K562 (cell line): Measurements from ENCODE around the gene HOXB1. TPM values are rescaled to one million over a fixed set of nuclear protein-coding genes. Genes with fewer than 3 reads are reported as not detected.

Experiments used
- CEBPZ ChIP-seq: fragments of 150-350 bp; IDR thresholded peaks from 2 replicates; pipeline ENCODE4 v1.6.1; 2014; ENCODE audit warnings: low read depth, mild to moderate bottlenecking, low read length, borderline replicate concordance
- ELK1 ChIP-seq: sonication (generic); formaldehyde crosslinking; IDR thresholded peaks from 2 replicates; pipeline ENCODE4 v1.8.1; 2022; ENCODE audit warnings: missing genetic modification reagents
- ETS2 ChIP-seq: IDR thresholded peaks from 2 replicates; pipeline ENCODE4 v1.6.1; 2016; ENCODE audit warnings: borderline replicate concordance, missing genetic modification characterization, mild to moderate bottlenecking, moderate library complexity, missing compliant biosample characterization; ENCODE audit not compliant: poor library complexity, severe bottlenecking
- FOXM1 ChIP-seq, 2 experiments: fragments of 450-650 bp in 1 of 2; sonication (generic) in 1 of 2; formaldehyde crosslinking in 1 of 2; IDR thresholded peaks; 2 replicates each; pipeline versions ENCODE4 v1.6.1 to v1.9.0; 2017 to 2022; ENCODE audit warnings: low read depth in 2 of 2, mild to moderate bottlenecking in 2 of 2, missing genetic modification reagents in 1 of 2, moderate library complexity in 1 of 2
- HLTF ChIP-seq: fragments of 450-650 bp; IDR thresholded peaks from 2 replicates; pipeline ENCODE4 v1.6.1; 2016
- MCM3 ChIP-seq: fragments of 450-650 bp; IDR thresholded peaks from 2 replicates; pipeline ENCODE4 v1.6.1; 2016
- MCM7 ChIP-seq, 2 experiments: fragments of 450-650 bp; IDR thresholded peaks; 2 replicates each; pipeline ENCODE4 v1.6.1; 2016 to 2018
- MNT ChIP-seq, 2 experiments: fragments of 450-650 bp; conservative IDR thresholded peaks; 2 replicates each; pipeline ENCODE4 v1.6.1; 2017; ENCODE audit warnings: mild to moderate bottlenecking in 2 of 2, moderate library complexity in 2 of 2
- NR3C1 ChIP-seq: sonication (generic); formaldehyde crosslinking; IDR thresholded peaks from 2 replicates; pipeline ENCODE4 v1.8.1; 2022; ENCODE audit warnings: missing genetic modification reagents
- RAD51 ChIP-seq: fragments of 450-650 bp; IDR thresholded peaks from 2 replicates; pipeline ENCODE4 v1.7.1; 2016; ENCODE audit warnings: low read depth, mild to moderate bottlenecking, borderline replicate concordance
- RBFOX2 ChIP-seq: fragments of 200-400 bp; formaldehyde crosslinking; IDR thresholded peaks from 2 replicates; pipeline ENCODE4 v1.6.1; 2017; ENCODE audit warnings: low read depth, mild to moderate bottlenecking, low read length, moderate library complexity
- TFE3 ChIP-seq: fragments of 450-650 bp; formaldehyde crosslinking; IDR thresholded peaks from 2 replicates; pipeline ENCODE4 v1.4.0; 2020; ENCODE audit warnings: mild to moderate bottlenecking, mixed read lengths
- ZFPM2 ChIP-seq: fragments of 250-450 bp; sonication (Bioruptor Pico); IDR thresholded peaks from 2 replicates; pipeline ENCODE4 v1.5.1; 2022; ENCODE audit warnings: mild to moderate bottlenecking
- ZNF436 ChIP-seq: fragments of 250-450, 450-650 bp; sonication (Bioruptor Pico); formaldehyde crosslinking; IDR thresholded peaks from 2 replicates; pipeline ENCODE4 v1.7.0; 2020; ENCODE audit warnings: mild to moderate bottlenecking
- polyA plus RNA-seq, 8 experiments: library from polyadenylated mRNA; depleted of rRNA in 4 of 8; stranded (reverse) in 5 of 8; unstranded in 3 of 8; fragments of >200 nt; fragmentation: Nextera tagmentation in 2 of 8; fragmentation: Illumina TruSeq in 1 of 8; extraction: Ambion mirVana in 2 of 8; extraction: Trizol in 1 of 8; gene quantifications; 2 replicates each; pipeline versions ENCODE4 v1.2.1 to v1.2.3, GENCODE V29; 2011 to 2014; ENCODE audit warnings: inconsistent platforms in 1 of 8, missing spikeins in 1 of 8
- total RNA-seq, 7 experiments: library from RNA; depleted of rRNA in 6 of 7; stranded (reverse); fragments of >200 nt in 6 of 7; fragmentation: Illumina TruSeq in 2 of 7; extraction: Trizol in 2 of 7; gene quantifications; 2 replicates each; pipeline versions ENCODE4 v1.2.1 to v1.2.3, GENCODE V29; 2011 to 2021; ENCODE audit warnings: low replicate concordance in 1 of 7

HOXB1 gene
- total and polyA plus RNA-seq, 9 of the 15 experiments (the other 6 are each of a cell fraction or from before 2014, with no cell fraction given), result 0.04 TPM; not detected in 8

- TF ChIP-seq MNT (conservative IDR thresholded peaks at IDR 0.05) (peak in 1 of 2 experiments; percentile 54; a peak in 1 of 4 replicates), HLTF (no peak; the same call in 1 of the 2 replicates), RAD51 (no peak), TFE3 (no peak), ELK1 (CRISPR knock-in tag) (no peak), MCM7 (IDR thresholded peaks at IDR 0.05) (no peak), RBFOX2 (no peak), MCM3 (no peak), ETS2 (tag) (no peak), ZFPM2 (CRISPR knock-in tag) (no peak), FOXM1 (IDR thresholded peaks at IDR 0.05; ENCODE audit: low read depth) (peak; percentile 75), FOXM1 (CRISPR knock-in tag; IDR thresholded peaks at IDR 0.05; ENCODE audit: low read depth) (no peak), NR3C1 (CRISPR knock-in tag) (no peak), CEBPZ (no peak), ZNF436 (CRISPR knock-in tag) (no peak)
These were observed 42.2 kb downstream of the HOXB1 start (continued) for GRCh38 chr17:48488548-48489106.
